K562 treated with DMSO at 1 percent for 48 hours (cell line): ENCODE results near the gene NDUFS6. TPM values are rescaled to one million over a fixed set of nuclear protein-coding genes. Genes with fewer than 3 reads are reported as not detected.

Experiments used
- total RNA-seq: library from RNA; unstranded; fragments of 300-600 nt; gene quantifications from 2 replicates; pipeline ENCODE4 v1.2.3, GENCODE V29; 2022; ENCODE audit warnings: low replicate concordance; ENCODE audit errors: extremely low read depth

Gene NDUFS6
- total RNA-seq: not detected in 2 replicates

GRCh38 chr5:1801222-1801966, at the start of gene NDUFS6:
Gene NDUFS6, plus strand, starts transcription at chr5:1801407. Its CDS starts 11 bp downstream, at chr5:1801418.

DNA sequence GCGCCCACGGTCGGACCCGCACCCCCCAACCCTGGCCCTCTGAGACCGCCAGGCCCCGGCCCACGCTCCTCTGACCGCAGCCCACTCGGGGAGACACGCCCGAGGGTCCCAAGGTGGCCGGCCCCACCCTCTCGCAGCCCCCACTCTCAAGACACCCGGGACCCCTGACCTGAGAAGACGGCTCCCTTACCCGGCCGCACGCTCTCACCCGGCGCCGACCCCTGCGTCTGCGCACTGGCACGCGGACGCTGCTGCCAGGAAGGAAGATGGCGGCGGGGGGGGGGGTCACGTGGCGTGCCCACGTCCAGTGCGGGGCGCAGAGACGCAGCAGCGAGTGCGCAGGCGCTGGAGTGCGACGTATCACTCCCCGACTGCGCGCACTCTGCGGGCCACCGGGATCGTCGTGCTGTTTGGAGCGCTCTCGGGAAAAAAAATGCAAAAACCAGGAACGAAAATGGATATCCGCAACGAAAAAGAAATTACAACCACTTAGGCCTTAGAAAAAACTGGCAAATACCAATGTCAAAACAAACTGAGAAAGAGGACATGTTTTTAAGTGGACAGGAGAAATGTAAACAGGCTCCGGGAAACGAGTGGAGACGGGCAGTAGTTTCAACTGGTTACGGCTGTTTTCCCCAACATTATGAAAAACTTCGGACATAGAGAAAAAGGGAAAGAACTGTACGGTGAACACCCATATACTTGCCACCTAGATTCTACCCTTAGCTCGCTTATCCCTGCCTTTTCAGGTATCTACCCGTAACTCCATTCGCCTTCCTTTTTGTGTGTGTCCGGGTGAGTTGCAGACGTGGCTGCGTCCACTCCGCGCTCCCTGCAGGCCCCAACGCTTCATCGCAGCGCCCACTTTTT, 1.4 kb upstream of the NDUFS6 start, which contains the start of gene MRPL36:
Gene MRPL36 (minus strand): TSS at position 236 of the 870 bp plus-strand sequence. CDS start 902 bp downstream, outside the sequence.

Other genes with a start within 250 kb of the NDUFS6 start
- not detected in 2 replicates for gene MRPL36, start 1.6 kb upstream of the NDUFS6 start, total RNA-seq
- not detected in 2 replicates for gene IRX4, start 81.5 kb downstream of the NDUFS6 start, total RNA-seq